ENCODE data around the gene MED25. TPM values are rescaled to one million over a fixed set of nuclear protein-coding genes. Genes with fewer than 3 reads are reported as not detected.
A peak's percentile ranks its signal among the peaks of the same experiment; 100 is the strongest.

The MED25 gene
- total and polyA plus RNA-seq, 12 donors, result 39.5 to 149 (median 54.9) TPM

DNA sequence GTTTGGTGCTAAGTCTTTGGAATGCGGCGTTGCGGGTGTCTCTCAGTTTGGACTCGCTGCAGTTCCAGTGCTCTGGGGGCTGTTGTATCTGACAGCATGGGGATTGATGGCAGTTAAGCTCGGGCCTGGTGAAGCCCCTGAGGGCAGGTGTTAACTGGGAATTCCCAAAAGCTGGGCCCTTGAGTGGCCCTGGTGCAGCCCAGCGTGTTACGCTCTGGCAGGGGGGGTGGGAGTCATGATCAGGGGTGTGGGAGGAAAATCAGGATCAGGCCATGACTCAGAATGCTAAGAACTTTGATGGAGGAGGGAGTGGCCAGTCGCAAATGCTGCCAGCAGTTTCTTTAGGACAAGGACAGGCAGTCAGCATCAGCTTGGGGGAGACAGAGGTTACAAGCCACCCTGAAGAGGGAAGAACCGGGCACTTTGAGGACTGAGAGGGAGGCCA, 31.7 kb upstream of the MED25 start:
- H3K27ac ChIP-seq, result no peak overlapping the region

DNA sequence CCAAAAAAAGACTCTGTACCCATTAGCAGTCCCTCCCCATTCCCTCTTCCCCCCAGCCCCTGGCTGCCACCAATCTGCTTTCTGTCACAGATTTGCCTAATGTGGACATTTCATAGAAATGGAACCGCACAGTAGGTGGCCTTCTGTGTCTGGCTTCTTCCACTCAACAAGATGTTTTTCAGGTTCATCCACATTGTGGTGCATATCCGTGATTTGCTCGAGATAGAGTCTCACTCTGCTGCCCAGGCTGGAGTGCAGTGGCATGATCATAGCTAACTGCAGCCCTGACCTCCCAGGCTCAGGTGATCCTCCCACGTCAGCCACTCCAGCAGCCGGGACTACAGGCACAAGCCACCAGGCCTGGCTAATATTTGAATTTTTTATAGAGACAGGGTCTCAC, 30.3 kb upstream of the MED25 start:
- Histone ChIP-seq H3K4me1 (peaks cover 0 to 18% (median 9%) of the 10 kb centered on the region in 9 donors), H3K27ac (no peak overlapping the region), H3K36me3 (peaks cover 0 to 97% (median 33%) of the 10 kb centered on the region in 9 donors), H3K4me3 (no peak overlapping the region), H3K27me3 (no peaks in the 10 kb centered on the region), H3K9me3 (no peaks in the 10 kb centered on the region)
- DNase-seq, result no peak
- ATAC-seq, result no peak
- 88 to 90% methylated on average over 5 of the region's 5 CpGs for WGBS, 2 donors
- TF ChIP-seq, protein P1, sequence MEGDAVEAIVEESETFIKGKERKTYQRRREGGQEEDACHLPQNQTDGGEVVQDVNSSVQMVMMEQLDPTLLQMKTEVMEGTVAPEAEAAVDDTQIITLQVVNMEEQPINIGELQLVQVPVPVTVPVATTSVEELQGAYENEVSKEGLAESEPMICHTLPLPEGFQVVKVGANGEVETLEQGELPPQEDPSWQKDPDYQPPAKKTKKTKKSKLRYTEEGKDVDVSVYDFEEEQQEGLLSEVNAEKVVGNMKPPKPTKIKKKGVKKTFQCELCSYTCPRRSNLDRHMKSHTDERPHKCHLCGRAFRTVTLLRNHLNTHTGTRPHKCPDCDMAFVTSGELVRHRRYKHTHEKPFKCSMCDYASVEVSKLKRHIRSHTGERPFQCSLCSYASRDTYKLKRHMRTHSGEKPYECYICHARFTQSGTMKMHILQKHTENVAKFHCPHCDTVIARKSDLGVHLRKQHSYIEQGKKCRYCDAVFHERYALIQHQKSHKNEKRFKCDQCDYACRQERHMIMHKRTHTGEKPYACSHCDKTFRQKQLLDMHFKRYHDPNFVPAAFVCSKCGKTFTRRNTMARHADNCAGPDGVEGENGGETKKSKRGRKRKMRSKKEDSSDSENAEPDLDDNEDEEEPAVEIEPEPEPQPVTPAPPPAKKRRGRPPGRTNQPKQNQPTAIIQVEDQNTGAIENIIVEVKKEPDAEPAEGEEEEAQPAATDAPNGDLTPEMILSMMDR (IDR thresholded peaks at IDR 0.05), result no peak
- intact Hi-C loops (cut with DNase I), result no loop called here

More for the DNA sequence above, 31.7 kb upstream of the MED25 start:
- Histone ChIP-seq H3K4me3 (no peak overlapping the region), H3K4me1 (peaks cover 0 to 19% (median 9%) of the 10 kb centered on the region in 9 donors), H3K9me3 (no peaks in the 10 kb centered on the region), H3K36me3 (peaks cover 0 to 96% (median 34%) of the 10 kb centered on the region in 9 donors), H3K27me3 (no peaks in the 10 kb centered on the region)
- 71 to 81% methylated on average over 9 of the region's 9 CpGs for WGBS, 2 donors
- intact Hi-C loops (cut with DNase I), result no loop called here
- TF ChIP-seq, protein P1 (IDR thresholded peaks at IDR 0.05), result no peak
- DNase-seq, result no peak
- peak in 3 of 8 donors; percentile 19 to 38 (median 37) for ATAC-seq

DNA sequence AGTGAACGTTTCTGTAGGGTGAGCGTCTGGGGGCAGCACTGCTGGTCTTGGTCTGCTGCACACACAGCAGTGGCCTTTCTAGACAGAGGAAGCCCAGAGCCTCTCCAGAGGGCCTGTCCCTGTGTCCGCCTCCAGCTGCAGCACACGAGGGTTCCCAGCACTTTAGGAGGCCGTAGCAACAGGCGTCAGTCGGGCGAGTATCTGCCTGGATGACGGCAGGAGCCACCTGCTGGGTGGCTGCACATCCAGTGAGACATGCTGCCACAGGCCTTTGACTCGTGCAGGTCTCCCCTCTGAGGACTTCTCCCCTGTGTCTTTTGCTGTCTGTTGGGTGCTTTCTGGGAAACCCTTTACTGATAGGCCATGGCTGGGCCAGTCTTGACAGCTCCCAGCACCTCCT, 29.2 kb upstream of the MED25 start:
- intact Hi-C loops (cut with DNase I), result no loop called here
- H3K4me1 ChIP-seq, result peaks cover 0 to 18% (median 9%) of the 10 kb centered on the region in 9 donors
- no peak overlapping the region for H3K27ac ChIP-seq
- H3K36me3 ChIP-seq, result peaks cover 0 to 97% (median 33%) of the 10 kb centered on the region in 9 donors
- TF ChIP-seq, protein P1 (IDR thresholded peaks at IDR 0.05), result no peak
- no peak overlapping the region for H3K4me3 ChIP-seq
- ATAC-seq (no peak), DNase-seq (no peak)
- 82 to 84% methylated on average over 10 of the region's 10 CpGs for WGBS, 2 donors
- no peaks in the 10 kb centered on the region for H3K27me3 ChIP-seq
- H3K9me3 ChIP-seq, result no peaks in the 10 kb centered on the region

DNA sequence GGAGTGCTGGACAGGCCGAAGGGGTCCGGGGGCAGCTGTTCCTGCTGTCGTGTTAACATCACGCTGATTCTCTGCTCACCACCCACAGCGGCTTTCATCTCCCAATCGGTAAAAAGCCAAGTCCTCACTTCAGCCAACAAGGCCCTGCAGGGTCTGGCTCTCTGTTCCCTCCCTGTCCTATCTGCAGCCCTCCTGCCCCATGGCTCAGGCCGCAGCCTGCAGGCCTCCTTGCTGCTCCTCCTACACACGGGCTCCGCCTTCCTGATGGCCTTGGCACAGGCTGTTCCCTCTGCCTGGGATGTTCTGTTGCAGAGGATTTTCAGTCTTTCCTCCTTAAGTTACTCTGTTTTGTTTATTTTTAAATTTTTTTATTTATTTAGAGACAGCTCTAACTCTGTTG, 27.2 kb upstream of the MED25 start:
- Histone ChIP-seq H3K4me1 (peaks cover 0 to 18% (median 9%) of the 10 kb centered on the region in 9 donors), H3K4me3 (no peak overlapping the region), H3K36me3 (peaks cover 0 to 97% (median 33%) of the 10 kb centered on the region in 9 donors), H3K27me3 (no peaks in the 10 kb centered on the region), H3K27ac (peak overlapping the region in 4 of 10 donors; percentile 16 to 23 (median 20)), H3K9me3 (no peaks in the 10 kb centered on the region)
- intact Hi-C loops (cut with DNase I), result no loop called here
- DNase-seq (peak in 1 of 2 donors; percentile 58), ATAC-seq (peak; percentile 45 to 91 (median 69))
- 59 to 62% methylated on average over 9 of the region's 9 CpGs for WGBS, 2 donors
- TF ChIP-seq, protein P1 (IDR thresholded peaks at IDR 0.05), result no peak

Data from heart right ventricle (tissue), 16 donors.